ENCODE results near the gene TAOK1. TPM values are rescaled to one million over a fixed set of nuclear protein-coding genes. Genes with fewer than 3 reads are reported as not detected.

The TAOK1 gene
- total RNA-seq (10 to 100 TPM; 31.5 to 66.3 (median 51.6) TPM), polyA plus RNA-seq (10 to 100 TPM in 1 of 3 donors, 1 to 10 TPM in 2; 6.4 to 25.9 (median 9.7) TPM)
- long read RNA-seq, donor 1 = 0 reads
- long read RNA-seq, donor 2 = 0 reads
- long read RNA-seq, donor 3, partial matches to known transcripts = 0 of 1 reads
- long read RNA-seq, donor 3, other reads (novel, unspliced or antisense) = 0 of 1 reads
- long read RNA-seq, donor 4, partial matches to known transcripts = 0 of 4 reads
- long read RNA-seq, donor 4, other reads (novel, unspliced or antisense) = 4 of 4 reads
- long read RNA-seq, donor 5, partial matches to known transcripts = 0 of 4 reads
- long read RNA-seq, donor 5, other reads (novel, unspliced or antisense) = 4 of 4 reads
- long read RNA-seq, donor 6, partial matches to known transcripts = 2 of 5 reads
- long read RNA-seq, donor 6, other reads (novel, unspliced or antisense) = 3 of 5 reads
- long read RNA-seq, donor 7 = 0 reads
- long read RNA-seq, donor 8 = 0 reads
- long read RNA-seq, donor 9 = 0 reads
- long read RNA-seq, donor 10 = 0 reads

- Histone ChIP-seq H3K27me3 (no peaks in the 10 kb centered on the region), H3K9me3 (replicated peaks in 1 of 3) (no peaks in the 10 kb centered on the region), H3K36me3 (replicated peaks in 1 of 2) (no peaks in the 10 kb centered on the region), H3K27ac (peak within 1 kb of the TSS; percentile 83 to 97 (median 93)), H3K4me1 (replicated peaks in 1 of 2) (peaks cover 18 to 31% of the 10 kb centered on the region in 2 donors), H3K4me3 (peak within 1 kb of the TSS; percentile 37 to 92 (median 70))
- intact Hi-C loops (cut with DNase I) = no loop called here
- WGBS, 4 donors = 0 to 1% (median 1%) methylated on average over 4 to 86 of the region's 87 CpGs
- DNase-seq = peak; percentile 99 to 100 (median 99)
- TF ChIP-seq POLR2A (IDR thresholded peaks at IDR 0.05) = peak; percentile 89 to 93
- TF ChIP-seq, protein P1, sequence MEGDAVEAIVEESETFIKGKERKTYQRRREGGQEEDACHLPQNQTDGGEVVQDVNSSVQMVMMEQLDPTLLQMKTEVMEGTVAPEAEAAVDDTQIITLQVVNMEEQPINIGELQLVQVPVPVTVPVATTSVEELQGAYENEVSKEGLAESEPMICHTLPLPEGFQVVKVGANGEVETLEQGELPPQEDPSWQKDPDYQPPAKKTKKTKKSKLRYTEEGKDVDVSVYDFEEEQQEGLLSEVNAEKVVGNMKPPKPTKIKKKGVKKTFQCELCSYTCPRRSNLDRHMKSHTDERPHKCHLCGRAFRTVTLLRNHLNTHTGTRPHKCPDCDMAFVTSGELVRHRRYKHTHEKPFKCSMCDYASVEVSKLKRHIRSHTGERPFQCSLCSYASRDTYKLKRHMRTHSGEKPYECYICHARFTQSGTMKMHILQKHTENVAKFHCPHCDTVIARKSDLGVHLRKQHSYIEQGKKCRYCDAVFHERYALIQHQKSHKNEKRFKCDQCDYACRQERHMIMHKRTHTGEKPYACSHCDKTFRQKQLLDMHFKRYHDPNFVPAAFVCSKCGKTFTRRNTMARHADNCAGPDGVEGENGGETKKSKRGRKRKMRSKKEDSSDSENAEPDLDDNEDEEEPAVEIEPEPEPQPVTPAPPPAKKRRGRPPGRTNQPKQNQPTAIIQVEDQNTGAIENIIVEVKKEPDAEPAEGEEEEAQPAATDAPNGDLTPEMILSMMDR (IDR thresholded peaks at IDR 0.05) = peak in 1 of 6 experiments; percentile 10
These were observed at the start of gene TAOK1 for GRCh38 chr17:29389982-29390850. TSS of gene TAOK1 (plus strand) at chr17:29390363. CDS start at chr17:29451549, 61,186 bp downstream.

DNA sequence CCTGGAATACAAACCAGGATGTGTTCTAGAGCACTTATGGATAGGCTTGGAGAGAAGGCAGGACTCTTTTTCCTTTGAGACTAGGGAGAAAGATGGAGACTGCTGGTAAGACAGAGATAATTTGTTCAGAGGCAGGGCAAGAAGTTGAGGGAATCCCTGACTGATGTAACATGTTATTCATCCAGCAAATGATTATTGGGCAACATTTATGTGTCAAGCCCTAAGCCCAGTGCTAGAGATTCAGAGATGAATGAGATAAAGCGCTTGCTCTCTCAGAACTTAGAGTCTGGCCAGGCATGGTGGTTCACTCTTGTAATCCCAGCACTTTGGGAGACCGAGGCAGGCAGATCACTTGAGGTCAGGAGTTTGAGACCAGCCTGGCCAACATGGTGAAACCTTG lies 48.4 kb upstream of the TAOK1 start:
- 82 to 94% (median 85%) methylated on average over 2 of the region's 2 CpGs for WGBS, 4 donors
- H3K4me3 ChIP-seq = no peak overlapping the region
- H3K4me1 ChIP-seq (replicated peaks in 1 of 2) = no peaks in the 10 kb centered on the region
- TF ChIP-seq, protein P1 (IDR thresholded peaks at IDR 0.05) = no peak
- TF ChIP-seq POLR2A (IDR thresholded peaks at IDR 0.05) = no peak
- intact Hi-C loops (cut with DNase I) = no loop called here
- DNase-seq = no peak
- H3K9me3 ChIP-seq (replicated peaks in 1 of 3) = no peaks in the 10 kb centered on the region
- peaks cover 6% of the 10 kb centered on the region for H3K27me3 ChIP-seq
- H3K27ac ChIP-seq = no peak overlapping the region
- no peaks in the 10 kb centered on the region for H3K36me3 ChIP-seq (replicated peaks in 1 of 2)

- intact Hi-C loops (cut with DNase I) = no loop called here
- TF ChIP-seq, protein P1 (IDR thresholded peaks at IDR 0.05) = no peak
- no peak for TF ChIP-seq POLR2A (IDR thresholded peaks at IDR 0.05)
- H3K4me3 ChIP-seq = no peak overlapping the region
- H3K27me3 ChIP-seq = peaks cover 6% of the 10 kb centered on the region
- H3K36me3 ChIP-seq (replicated peaks in 1 of 2) = no peaks in the 10 kb centered on the region
- 77 to 81% (median 79%) methylated on average over 11 of the region's 11 CpGs for WGBS, 4 donors
- no peak overlapping the region for H3K27ac ChIP-seq
- no peak for DNase-seq
- no peaks in the 10 kb centered on the region for H3K9me3 ChIP-seq (replicated peaks in 1 of 3)
- no peaks in the 10 kb centered on the region for H3K4me1 ChIP-seq (replicated peaks in 1 of 2)
These were observed 47.9 kb upstream of the TAOK1 start for GRCh38 chr17:29342158-29342765.

Data from adrenal gland (tissue), 19 donors.